ENCODE measurements around the gene ZNF799. TPM values are rescaled to one million over a fixed set of nuclear protein-coding genes. Genes with fewer than 3 reads are reported as not detected.
A peak's percentile ranks its signal among the peaks of the same experiment; 100 is the strongest.
"Not testable (repeated sequence)": the region's sequence is repeated elsewhere in the genome, so short reads cannot be mapped to it uniquely, and the experiment has no call there.

ZNF799 gene
- total RNA-seq: 3.2 and 3.3 TPM in 2 replicates

DNA sequence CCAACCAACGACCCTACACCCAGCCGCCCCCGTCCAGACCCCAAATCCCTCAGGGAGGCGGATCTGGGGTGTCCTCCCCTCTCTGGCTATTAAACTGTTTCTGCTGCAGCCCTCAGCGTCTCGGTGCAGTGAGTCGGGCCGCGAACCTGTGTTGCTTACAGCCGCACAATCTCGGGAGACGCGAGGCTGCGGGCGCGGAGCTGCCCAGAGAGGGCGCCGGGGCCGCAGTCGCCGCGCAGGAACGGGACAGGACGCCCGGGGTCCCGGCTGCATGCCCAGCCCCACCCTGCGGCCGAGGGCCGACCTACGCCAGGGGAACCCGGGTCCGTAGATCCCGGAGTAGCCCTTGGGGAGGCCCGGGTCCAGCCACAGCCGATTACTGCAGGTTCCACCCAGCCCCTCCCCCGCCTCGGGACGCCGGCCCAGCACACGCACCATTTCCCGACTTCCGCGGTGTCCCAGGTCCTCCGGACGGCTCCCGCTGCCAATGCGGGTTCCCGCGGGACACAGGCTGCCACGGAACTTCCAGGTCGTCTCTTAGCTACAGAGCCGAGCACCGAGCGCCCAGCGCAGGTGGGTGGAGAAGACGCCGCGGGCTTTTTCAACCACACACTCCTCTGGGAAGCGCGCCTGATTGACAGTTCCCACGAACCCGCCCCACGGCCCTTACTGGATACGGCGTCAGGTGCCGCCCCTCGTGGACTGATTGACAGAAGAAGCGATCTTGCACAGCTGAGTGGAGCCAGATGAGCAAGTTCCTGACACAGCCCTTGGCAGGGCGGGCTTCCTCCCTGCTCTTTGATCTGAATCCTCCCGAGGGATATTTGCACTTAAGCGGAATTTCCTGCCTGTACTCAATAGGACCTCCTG, at the start of gene ZNF799:
Gene ZNF799, minus strand, starts transcription at position 639 of the 870 bp plus-strand sequence. Its CDS starts 201 bp downstream, at position 438.
- DNase-seq (ENCODE audit: insufficient read length, low spot score, missing footprints): peak; percentile 95
- TF ChIP-seq, protein P1, sequence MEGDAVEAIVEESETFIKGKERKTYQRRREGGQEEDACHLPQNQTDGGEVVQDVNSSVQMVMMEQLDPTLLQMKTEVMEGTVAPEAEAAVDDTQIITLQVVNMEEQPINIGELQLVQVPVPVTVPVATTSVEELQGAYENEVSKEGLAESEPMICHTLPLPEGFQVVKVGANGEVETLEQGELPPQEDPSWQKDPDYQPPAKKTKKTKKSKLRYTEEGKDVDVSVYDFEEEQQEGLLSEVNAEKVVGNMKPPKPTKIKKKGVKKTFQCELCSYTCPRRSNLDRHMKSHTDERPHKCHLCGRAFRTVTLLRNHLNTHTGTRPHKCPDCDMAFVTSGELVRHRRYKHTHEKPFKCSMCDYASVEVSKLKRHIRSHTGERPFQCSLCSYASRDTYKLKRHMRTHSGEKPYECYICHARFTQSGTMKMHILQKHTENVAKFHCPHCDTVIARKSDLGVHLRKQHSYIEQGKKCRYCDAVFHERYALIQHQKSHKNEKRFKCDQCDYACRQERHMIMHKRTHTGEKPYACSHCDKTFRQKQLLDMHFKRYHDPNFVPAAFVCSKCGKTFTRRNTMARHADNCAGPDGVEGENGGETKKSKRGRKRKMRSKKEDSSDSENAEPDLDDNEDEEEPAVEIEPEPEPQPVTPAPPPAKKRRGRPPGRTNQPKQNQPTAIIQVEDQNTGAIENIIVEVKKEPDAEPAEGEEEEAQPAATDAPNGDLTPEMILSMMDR (IDR thresholded peaks at IDR 0.05; ENCODE audit: extremely low read depth, low read depth, low read length): no peak
- peak within 1 kb of the TSS; percentile 90 for H3K4me2 ChIP-seq (ENCODE audit: insufficient read depth, low read length)
- no peaks in the 10 kb centered on the region for H4K20me1 ChIP-seq (ENCODE audit: insufficient read depth, low read length)
- no peaks in the 10 kb centered on the region for H3K27me3 ChIP-seq (ENCODE audit: insufficient read depth, low read length)
- H3K79me2 ChIP-seq (ENCODE audit: insufficient read depth, low read length): peaks cover 7% of the 10 kb centered on the region
- H3K4me3 ChIP-seq (ENCODE audit: insufficient read depth, low read length): peak within 1 kb of the TSS; percentile 94
- peak within 1 kb of the TSS; percentile 95 for H2AFZ ChIP-seq (ENCODE audit: low read length)
- H3K9me3 ChIP-seq (ENCODE audit: low read depth, low read length): no peaks in the 10 kb centered on the region
- no peaks in the 10 kb centered on the region for H3K4me1 ChIP-seq (ENCODE audit: insufficient read depth, low read length)
- H3K36me3 ChIP-seq (ENCODE audit: insufficient read depth, low read length): no peaks in the 10 kb centered on the region
- H3K27ac ChIP-seq (ENCODE audit: low read depth, low read length): peak within 1 kb of the TSS; percentile 61

DNA sequence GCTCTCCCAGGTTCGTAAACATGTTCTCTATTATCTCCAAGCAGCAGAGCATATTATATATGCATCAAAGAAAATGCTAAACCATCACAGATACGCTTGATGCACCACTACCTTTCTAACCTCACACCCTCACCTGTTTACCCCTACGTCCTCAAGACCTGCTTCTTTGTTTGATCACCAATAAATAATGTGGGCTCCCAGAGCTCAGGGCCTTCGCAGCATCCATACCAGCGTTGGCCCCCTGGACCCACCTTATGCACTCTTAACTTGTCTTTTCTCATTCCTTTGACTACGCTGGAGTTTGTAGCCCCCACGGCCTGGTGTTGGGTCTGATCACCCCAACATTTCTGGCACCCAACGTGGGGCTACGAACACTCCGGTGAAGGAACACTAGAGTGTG, 49.8 kb upstream of the ZNF799 start:
- H3K4me1 ChIP-seq (ENCODE audit: insufficient read depth, low read length): no peaks in the 10 kb centered on the region
- H3K27ac ChIP-seq (ENCODE audit: low read depth, low read length): no peak overlapping the region
- H3K4me3 ChIP-seq (ENCODE audit: insufficient read depth, low read length): no peak overlapping the region
- H3K79me2 ChIP-seq (ENCODE audit: insufficient read depth, low read length): no peaks in the 10 kb centered on the region
- no peak overlapping the region for H3K4me2 ChIP-seq (ENCODE audit: insufficient read depth, low read length)
- TF ChIP-seq, protein P1 (IDR thresholded peaks at IDR 0.05; ENCODE audit: extremely low read depth, low read depth, low read length): no peak
- H3K9me3 ChIP-seq (ENCODE audit: low read depth, low read length): peaks cover 11% of the 10 kb centered on the region
- no peak overlapping the region for H2AFZ ChIP-seq (ENCODE audit: low read length)
- DNase-seq (ENCODE audit: insufficient read length, low spot score, missing footprints): no peak
- H4K20me1 ChIP-seq (ENCODE audit: insufficient read depth, low read length): no peaks in the 10 kb centered on the region
- H3K27me3 ChIP-seq (ENCODE audit: insufficient read depth, low read length): no peaks in the 10 kb centered on the region
- H3K36me3 ChIP-seq (ENCODE audit: insufficient read depth, low read length): no peaks in the 10 kb centered on the region

GRCh38 chr19:12448808-12449207, 47.7 kb upstream of the ZNF799 start:
- Histone ChIP-seq H3K4me2 (ENCODE audit: insufficient read depth, low read length) (no peak overlapping the region), H3K9me3 (ENCODE audit: low read depth, low read length) (peaks cover 11% of the 10 kb centered on the region), H3K27me3 (ENCODE audit: insufficient read depth, low read length) (no peaks in the 10 kb centered on the region), H3K36me3 (ENCODE audit: insufficient read depth, low read length) (no peaks in the 10 kb centered on the region), H4K20me1 (ENCODE audit: insufficient read depth, low read length) (no peaks in the 10 kb centered on the region), H2AFZ (ENCODE audit: low read length) (no peak overlapping the region), H3K4me3 (ENCODE audit: insufficient read depth, low read length) (no peak overlapping the region), H3K4me1 (ENCODE audit: insufficient read depth, low read length) (no peaks in the 10 kb centered on the region), H3K79me2 (ENCODE audit: insufficient read depth, low read length) (no peaks in the 10 kb centered on the region), H3K27ac (ENCODE audit: low read depth, low read length) (no peak overlapping the region)
- DNase-seq (ENCODE audit: insufficient read length, low spot score, missing footprints): no peak
- TF ChIP-seq, protein P1 (IDR thresholded peaks at IDR 0.05; ENCODE audit: extremely low read depth, low read depth, low read length): no peak

DNA sequence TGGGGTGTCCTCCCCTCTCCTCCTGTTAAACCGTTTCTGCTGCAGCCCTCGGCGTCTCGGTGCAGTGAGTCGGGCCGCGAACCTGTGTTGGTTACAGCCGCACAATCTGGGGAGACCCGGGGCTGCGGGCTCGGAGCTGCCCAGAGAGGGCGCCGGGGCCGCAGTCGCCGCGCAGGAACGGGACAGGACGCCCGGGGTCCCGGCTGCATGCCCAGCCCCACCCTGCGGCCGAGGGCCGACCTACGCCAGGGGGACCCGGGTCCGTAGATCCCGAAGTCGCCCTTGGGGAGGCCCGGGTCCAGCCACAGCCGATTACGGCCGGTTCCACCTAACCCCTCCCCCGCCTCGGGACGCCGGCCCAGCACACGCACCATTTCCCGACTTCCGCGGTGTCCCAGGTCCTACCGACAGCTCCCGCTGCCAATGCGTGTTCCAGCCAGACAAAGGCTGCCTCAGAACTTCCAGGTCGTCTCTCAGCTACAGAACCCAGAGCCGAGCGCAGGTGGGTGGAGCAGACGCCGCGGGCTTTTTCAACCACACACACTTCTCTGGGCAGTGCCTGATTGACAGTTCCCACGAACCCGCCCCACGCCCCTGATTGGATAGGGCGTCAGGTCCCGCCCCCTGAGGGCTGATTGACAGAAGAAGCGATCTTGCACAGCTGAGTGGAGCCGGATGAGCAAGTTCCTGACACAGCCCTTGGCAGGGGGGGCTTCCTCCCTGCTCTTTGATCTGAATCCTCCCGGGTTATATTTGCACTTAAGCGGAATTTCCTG, 39.7 kb upstream of the ZNF799 start, which contains the start of gene ZNF443:
Gene ZNF443, minus strand, starts transcription at position 481 of the 776 bp plus-strand sequence. Its CDS starts 107 bp downstream, at position 374.
- Histone ChIP-seq H3K4me2 (ENCODE audit: insufficient read depth, low read length) (peak within 1 kb of the TSS; percentile 84), H3K79me2 (ENCODE audit: insufficient read depth, low read length) (no peaks in the 10 kb centered on the region), H3K9me3 (ENCODE audit: low read depth, low read length) (no peaks in the 10 kb centered on the region), H3K4me1 (ENCODE audit: insufficient read depth, low read length) (no peaks in the 10 kb centered on the region), H3K4me3 (ENCODE audit: insufficient read depth, low read length) (peak within 1 kb of the TSS; percentile 85), H2AFZ (ENCODE audit: low read length) (peak within 1 kb of the TSS; percentile 90), H4K20me1 (ENCODE audit: insufficient read depth, low read length) (no peaks in the 10 kb centered on the region), H3K27ac (ENCODE audit: low read depth, low read length) (no peak within 1 kb of the TSS), H3K27me3 (ENCODE audit: insufficient read depth, low read length) (no peaks in the 10 kb centered on the region), H3K36me3 (ENCODE audit: insufficient read depth, low read length) (no peaks in the 10 kb centered on the region)
- TF ChIP-seq, protein P1 (IDR thresholded peaks at IDR 0.05; ENCODE audit: extremely low read depth, low read depth, low read length): no peak
- DNase-seq (ENCODE audit: insufficient read length, low spot score, missing footprints): peak; percentile 89

DNA sequence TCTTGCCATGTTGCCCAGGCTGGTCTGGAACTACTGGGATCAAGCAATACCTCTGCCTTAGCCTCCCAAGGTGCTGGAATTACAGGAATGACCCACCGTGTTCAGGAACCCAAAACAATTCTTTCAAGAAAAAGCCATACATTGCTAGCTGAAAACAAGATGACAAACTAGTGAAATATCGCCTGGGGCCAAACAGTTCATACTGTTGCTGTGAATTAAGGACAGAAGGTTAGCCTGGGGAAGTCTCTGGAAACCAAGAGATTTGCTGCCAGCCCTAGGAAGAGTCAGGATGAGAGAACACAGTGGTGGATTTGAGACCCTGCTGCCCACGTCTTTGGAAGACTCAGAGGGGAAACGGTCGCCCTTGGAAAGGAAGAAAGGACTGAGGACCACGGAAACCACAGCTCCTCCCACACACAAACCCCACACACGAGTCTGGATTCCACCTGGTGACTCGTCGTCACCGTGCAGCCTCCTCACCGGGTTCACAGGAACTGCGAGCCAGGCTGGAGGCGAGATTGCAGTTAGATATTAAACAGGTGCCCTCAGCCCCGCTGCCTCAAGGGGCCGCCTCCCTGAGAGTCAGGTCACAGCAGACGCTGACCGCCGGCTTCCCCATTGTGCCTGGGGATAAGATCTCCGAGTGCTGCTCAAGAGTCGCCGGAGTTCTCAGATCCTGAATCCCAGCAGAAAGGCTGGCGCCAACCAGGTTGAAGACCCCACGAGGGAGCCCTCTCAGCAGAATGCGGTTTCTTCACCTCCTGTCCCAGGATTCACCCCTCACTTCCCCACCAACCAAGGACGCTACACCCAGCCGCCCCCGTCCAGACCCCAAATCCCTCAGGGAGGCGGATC, 38.8 kb upstream of the ZNF799 start:
- H3K27ac ChIP-seq (ENCODE audit: low read depth, low read length); H3K79me2 ChIP-seq (ENCODE audit: insufficient read depth, low read length); DNase-seq (ENCODE audit: insufficient read length, low spot score, missing footprints): not testable (repeated sequence)

More for the DNA sequence above, 38.8 kb upstream of the ZNF799 start:
- H3K9me3 ChIP-seq (ENCODE audit: low read depth, low read length); H3K27me3 ChIP-seq (ENCODE audit: insufficient read depth, low read length); H3K4me1 ChIP-seq (ENCODE audit: insufficient read depth, low read length); H4K20me1 ChIP-seq (ENCODE audit: insufficient read depth, low read length); H3K36me3 ChIP-seq (ENCODE audit: insufficient read depth, low read length): not testable (repeated sequence)
- Histone ChIP-seq H3K4me3 (ENCODE audit: insufficient read depth, low read length) (peak overlapping the region; percentile 85), H2AFZ (ENCODE audit: low read length) (peak overlapping the region; percentile 81), H3K4me2 (ENCODE audit: insufficient read depth, low read length) (peak overlapping the region; percentile 84)
